ENCODE measurements around the gene EIF3A. TPM values are rescaled to one million over a fixed set of nuclear protein-coding genes. Genes with fewer than 3 reads are reported as not detected.

EIF3A gene
- total RNA-seq, 4 donors from 2014 or later = 124 to 149 (median 136) TPM

DNA sequence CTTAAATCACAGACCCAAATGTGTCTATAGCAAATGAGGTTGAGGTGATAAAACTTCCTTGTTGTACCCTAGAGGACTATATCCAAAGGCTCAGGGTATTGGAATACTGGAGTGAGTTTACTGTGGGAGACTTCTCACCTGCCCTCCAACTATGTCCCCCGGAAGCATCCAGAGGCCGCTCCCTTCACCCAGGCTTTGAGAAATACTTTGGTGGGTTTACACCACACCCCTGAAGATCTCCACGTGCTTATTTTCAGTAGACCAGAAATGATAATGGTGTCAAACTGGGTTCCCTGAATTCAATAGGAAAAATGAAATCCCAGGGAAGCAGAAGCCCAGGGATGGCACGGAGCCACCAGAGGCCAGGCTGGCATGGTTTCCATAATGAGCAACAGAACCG, 82.4 kb downstream of the EIF3A start:
- no peak for ATAC-seq
- WGBS, 2 donors (ENCODE audit: low coverage in 1 of 2) = 53 to 60% methylated on average over 3 of the region's 5 CpGs

DNA sequence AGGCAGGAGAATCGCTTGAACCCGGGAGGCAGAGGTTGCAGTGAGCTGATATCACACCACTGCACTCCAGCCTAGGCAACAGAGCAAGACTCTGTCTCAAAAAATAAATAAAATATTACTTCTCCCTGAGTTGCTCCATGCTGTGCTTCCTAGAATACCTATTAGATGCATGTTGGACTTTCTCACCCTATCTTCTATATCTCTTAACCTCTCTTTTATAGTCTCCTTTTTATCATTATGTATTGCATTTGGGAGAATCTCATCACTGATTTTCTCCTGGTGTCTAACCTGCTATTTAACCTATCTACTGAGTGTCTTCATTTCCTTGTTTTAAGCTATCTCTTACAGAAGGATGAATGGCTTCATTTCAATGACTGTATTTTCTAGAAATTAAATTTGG, 83.2 kb downstream of the EIF3A start:
- peaks cover 0 to 7% (median 0%) of the 10 kb centered on the region in 3 donors for H3K4me1 ChIP-seq
- TF ChIP-seq POLR2AphosphoS5 (IDR thresholded peaks at IDR 0.05) (no peak), POLR2A (IDR thresholded peaks at IDR 0.05) (no peak), EP300 (IDR thresholded peaks at IDR 0.05) (no peak)
- TF ChIP-seq, protein P1, sequence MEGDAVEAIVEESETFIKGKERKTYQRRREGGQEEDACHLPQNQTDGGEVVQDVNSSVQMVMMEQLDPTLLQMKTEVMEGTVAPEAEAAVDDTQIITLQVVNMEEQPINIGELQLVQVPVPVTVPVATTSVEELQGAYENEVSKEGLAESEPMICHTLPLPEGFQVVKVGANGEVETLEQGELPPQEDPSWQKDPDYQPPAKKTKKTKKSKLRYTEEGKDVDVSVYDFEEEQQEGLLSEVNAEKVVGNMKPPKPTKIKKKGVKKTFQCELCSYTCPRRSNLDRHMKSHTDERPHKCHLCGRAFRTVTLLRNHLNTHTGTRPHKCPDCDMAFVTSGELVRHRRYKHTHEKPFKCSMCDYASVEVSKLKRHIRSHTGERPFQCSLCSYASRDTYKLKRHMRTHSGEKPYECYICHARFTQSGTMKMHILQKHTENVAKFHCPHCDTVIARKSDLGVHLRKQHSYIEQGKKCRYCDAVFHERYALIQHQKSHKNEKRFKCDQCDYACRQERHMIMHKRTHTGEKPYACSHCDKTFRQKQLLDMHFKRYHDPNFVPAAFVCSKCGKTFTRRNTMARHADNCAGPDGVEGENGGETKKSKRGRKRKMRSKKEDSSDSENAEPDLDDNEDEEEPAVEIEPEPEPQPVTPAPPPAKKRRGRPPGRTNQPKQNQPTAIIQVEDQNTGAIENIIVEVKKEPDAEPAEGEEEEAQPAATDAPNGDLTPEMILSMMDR (IDR thresholded peaks at IDR 0.05) = no peak
- no peak overlapping the region for H3K4me3 ChIP-seq
- ATAC-seq = no peak
- no peak overlapping the region for H3K27ac ChIP-seq
- 100% methylated on average over 2 of the region's 2 CpGs; no CpG with 5 or more reads in 1 of the 2 donors for WGBS, 2 donors (ENCODE audit: low coverage in 1 of 2)
- no peaks in the 10 kb centered on the region for H3K36me3 ChIP-seq
- no peaks in the 10 kb centered on the region for H3K27me3 ChIP-seq
- no peaks in the 10 kb centered on the region for H3K9me3 ChIP-seq

More for the DNA sequence above, 82.4 kb downstream of the EIF3A start:
- H3K4me1 ChIP-seq = peaks cover 0 to 7% (median 0%) of the 10 kb centered on the region in 3 donors
- H3K36me3 ChIP-seq = no peaks in the 10 kb centered on the region
- no peak overlapping the region for H3K27ac ChIP-seq
- no peaks in the 10 kb centered on the region for H3K27me3 ChIP-seq
- TF ChIP-seq POLR2AphosphoS5 (IDR thresholded peaks at IDR 0.05) (no peak), EP300 (IDR thresholded peaks at IDR 0.05) (no peak), POLR2A (IDR thresholded peaks at IDR 0.05) (no peak)
- TF ChIP-seq, protein P1 (IDR thresholded peaks at IDR 0.05) = no peak
- no peak overlapping the region for H3K4me3 ChIP-seq
- H3K9me3 ChIP-seq = no peaks in the 10 kb centered on the region

DNA sequence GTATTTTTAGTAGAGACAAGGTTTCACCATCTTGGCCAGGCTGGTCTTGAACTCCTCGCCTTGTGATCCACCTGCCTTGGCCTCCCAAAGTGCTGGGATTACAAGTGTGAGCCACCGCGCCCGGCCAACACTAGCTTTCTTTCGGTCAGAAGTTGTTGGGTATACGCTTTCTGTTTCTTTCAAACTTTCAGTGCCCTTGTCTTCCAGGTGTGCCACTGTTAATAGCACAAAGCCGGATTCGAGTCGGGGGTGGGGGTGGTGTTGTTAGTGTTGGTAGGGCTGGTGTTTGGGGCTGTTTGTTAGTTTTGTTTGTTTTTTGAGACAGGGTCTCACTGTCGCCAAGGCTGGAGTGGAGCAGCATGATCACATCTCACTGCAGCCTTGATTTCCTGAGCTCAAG, 84.9 kb downstream of the EIF3A start:
- ATAC-seq = no peak
- WGBS, 2 donors (ENCODE audit: low coverage in 1 of 2) = 85 to 100% methylated on average over 3 to 6 of the region's 10 CpGs
- H3K9me3 ChIP-seq = no peaks in the 10 kb centered on the region

DNA sequence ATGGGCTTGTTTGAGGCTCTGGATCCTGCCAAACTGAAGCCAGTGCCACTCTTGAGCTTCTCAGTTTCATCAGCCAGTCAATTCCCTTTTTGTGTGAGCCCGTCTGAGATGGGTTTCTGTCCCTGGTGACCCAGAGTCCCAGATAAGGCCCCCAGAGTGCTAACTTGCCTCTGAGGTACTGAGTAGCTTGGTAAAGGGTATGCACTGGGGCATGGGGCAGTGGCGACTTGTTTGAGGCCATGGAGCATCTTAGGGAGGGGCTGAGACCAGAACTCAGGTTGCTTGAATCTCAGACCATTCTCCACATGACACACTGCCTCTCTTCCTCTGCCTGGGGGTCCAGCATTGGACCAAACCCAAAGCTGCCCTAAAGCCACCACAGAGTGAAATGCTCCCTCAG, 86.3 kb downstream of the EIF3A start:
- Histone ChIP-seq H3K27me3 (no peaks in the 10 kb centered on the region), H3K27ac (no peak overlapping the region), H3K4me3 (no peak overlapping the region), H3K36me3 (no peaks in the 10 kb centered on the region), H3K4me1 (no peaks in the 10 kb centered on the region), H3K9me3 (peaks cover 0 to 5% (median 0%) of the 10 kb centered on the region in 3 donors)
- no peak for ATAC-seq
- TF ChIP-seq POLR2A (IDR thresholded peaks at IDR 0.05) = no peak
- TF ChIP-seq, protein P1 (IDR thresholded peaks at IDR 0.05) = no peak
- TF ChIP-seq POLR2AphosphoS5 (IDR thresholded peaks at IDR 0.05) = no peak
- TF ChIP-seq EP300 (IDR thresholded peaks at IDR 0.05) = no peak
- no CpG with 5 or more reads among the region's 2 CpGs for WGBS, 2 donors (ENCODE audit: low coverage in 1 of 2)

More for the DNA sequence above, 84.9 kb downstream of the EIF3A start:
- no peaks in the 10 kb centered on the region for H3K36me3 ChIP-seq
- no peaks in the 10 kb centered on the region for H3K27me3 ChIP-seq
- TF ChIP-seq, protein P1 (IDR thresholded peaks at IDR 0.05) = no peak
- TF ChIP-seq POLR2A (IDR thresholded peaks at IDR 0.05) (no peak), POLR2AphosphoS5 (IDR thresholded peaks at IDR 0.05) (no peak), EP300 (IDR thresholded peaks at IDR 0.05) (no peak)
- peaks cover 0 to 2% (median 0%) of the 10 kb centered on the region in 3 donors for H3K4me1 ChIP-seq
- H3K4me3 ChIP-seq = no peak overlapping the region
- H3K27ac ChIP-seq = no peak overlapping the region

DNA sequence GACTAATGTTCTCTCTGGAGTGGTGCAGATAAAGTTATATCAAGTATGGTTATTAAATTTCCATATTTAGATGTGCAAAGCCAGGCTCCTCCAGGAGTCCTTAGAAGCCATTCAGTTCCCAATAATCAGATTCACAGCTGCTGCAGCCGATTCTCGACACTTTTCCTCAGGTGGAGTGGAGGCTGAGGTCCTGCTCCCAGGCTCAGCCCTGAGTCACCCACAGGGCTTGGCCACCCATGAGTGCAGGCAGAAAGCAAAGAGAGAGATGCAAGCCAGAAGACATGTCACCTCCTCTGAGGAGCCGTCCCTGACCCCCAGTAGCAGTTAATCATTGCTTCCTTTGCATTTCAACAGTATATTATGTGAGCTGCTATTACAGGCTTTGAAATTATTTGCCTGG, 87.4 kb downstream of the EIF3A start:
- Histone ChIP-seq H3K36me3 (no peaks in the 10 kb centered on the region), H3K27me3 (no peaks in the 10 kb centered on the region), H3K4me3 (no peak overlapping the region), H3K27ac (no peak overlapping the region), H3K9me3 (peaks cover 0 to 8% (median 0%) of the 10 kb centered on the region in 3 donors), H3K4me1 (no peaks in the 10 kb centered on the region)
- WGBS, 2 donors (ENCODE audit: low coverage in 1 of 2) = 87% methylated on average over 3 of the region's 3 CpGs; no CpG with 5 or more reads in 1 of the 2 donors
- no peak for ATAC-seq
- no peak for TF ChIP-seq POLR2A (IDR thresholded peaks at IDR 0.05)
- TF ChIP-seq, protein P1 (IDR thresholded peaks at IDR 0.05) = no peak
- TF ChIP-seq POLR2AphosphoS5 (IDR thresholded peaks at IDR 0.05) = no peak
- no peak for TF ChIP-seq EP300 (IDR thresholded peaks at IDR 0.05)
